HepG2 (cell line): ENCODE measurements around the gene SMYD4. TPM values are rescaled to one million over a fixed set of nuclear protein-coding genes. Genes with fewer than 3 reads are reported as not detected.

Experiments
- ATAC-seq: fragments of 200-7000 bp; cut with Tn5 transposase; 3 replicates; pipeline ENCODE4 v1.9.1; 2020; ENCODE audit warnings: mild to moderate bottlenecking, moderate library complexity
- BruUV-seq: library from RNA; stranded (reverse); fragments of 400-500 nt; replicated peaks from 2 replicates; lab custom pipeline; 2021; lab: Mats Ljungman, UMichigan
- CTCF ChIA-PET: fragments of 300-600 bp; formaldehyde crosslinking; extraction: SDS; loops from one replicate; lab custom pipeline; 2021; ENCODE audit warnings: low total read pairs, inconsistent platforms, low intra/inter-chr PET ratio; lab: Yijun Ruan, JAX
- POLR2A ChIA-PET: fragments of 350-600 bp; sonication (Branson Sonifier 250); formaldehyde crosslinking; loops from one replicate; lab custom pipeline; 2020; ENCODE audit warnings: antibody characterized with exemption, inconsistent platforms; lab: Yijun Ruan, JAX
- DNase-seq: peaks from one replicate; pipeline ENCODE4 v3.0.0-alpha.2; 2015; ENCODE audit warnings: low spot score
- FAIRE-seq: peaks from 3 replicates; lab custom pipeline; 2011; peaks lifted over from hg19 to GRCh38; lab: Jason Lieb, UNC
- H2AFZ ChIP-seq: one replicate; pipeline ENCODE4 v1.6.1; 2011; ENCODE audit warnings: low read length, inconsistent platforms
- H3K27ac ChIP-seq: fragments of 300-600 bp; 3 replicates; pipeline ENCODE4 v1.8.0; 2011; ENCODE audit warnings: mixed run types, mild to moderate bottlenecking, mixed read lengths, low read length, inconsistent platforms; ENCODE audit not compliant: insufficient read depth; ENCODE audit errors: extremely low read length
- H3K27me3 ChIP-seq, 2 experiments: fragments of 200-600 bp in 1 of 2; 2 replicates in 1 of 2; 3 replicates in 1 of 2; pipeline versions ENCODE4 v1.6.0 to v1.8.0; 2011; ENCODE audit warnings: low read length in 2 of 2, mild to moderate bottlenecking in 2 of 2, moderate library complexity in 2 of 2, inconsistent platforms in 1 of 2; ENCODE audit not compliant: insufficient read depth in 2 of 2, control insufficient read depth in 1 of 2
- H3K36me3 ChIP-seq, 2 experiments: fragments of 200-600 bp in 1 of 2; replicated peaks in 1 of 2; 2 replicates in 1 of 2; 3 replicates in 1 of 2; pipeline versions ENCODE4 v1.5.1 to v1.8.0; 2011; ENCODE audit warnings: low read length in 2 of 2, inconsistent platforms in 1 of 2; ENCODE audit not compliant: insufficient read depth in 2 of 2, control insufficient read depth in 1 of 2
- H3K4me1 ChIP-seq: 2 replicates; pipeline ENCODE4 v1.5.1; 2012; ENCODE audit warnings: low read length, inconsistent platforms; ENCODE audit not compliant: insufficient read depth
- H3K4me2 ChIP-seq: 2 replicates; pipeline ENCODE4 v1.6.0; 2011; ENCODE audit warnings: low read depth, low read length, inconsistent platforms
- H3K4me3 ChIP-seq, 3 experiments: fragments of 200-600 bp in 1 of 3; sonication (generic), shearing (Covaris generic) in 1 of 3; replicated peaks in 1 of 3; 2 replicates each; pipeline ENCODE4 v1.5.1; 2011 to 2016; ENCODE audit warnings: low read length in 3 of 3, inconsistent platforms in 2 of 3, low read depth in 2 of 3, mild to moderate bottlenecking in 2 of 3, control low read depth in 1 of 3, mixed read lengths in 1 of 3; ENCODE audit not compliant: insufficient read depth in 1 of 3
- H3K79me2 ChIP-seq: one replicate; pipeline ENCODE4 v1.6.1; 2011; ENCODE audit warnings: low read length, inconsistent platforms; ENCODE audit not compliant: insufficient read depth
- H3K9ac ChIP-seq: 2 replicates; pipeline ENCODE4 v1.6.0; 2011; ENCODE audit warnings: mild to moderate bottlenecking, low read depth, low read length, inconsistent platforms; ENCODE audit not compliant: insufficient read depth
- H3K9me3 ChIP-seq: 2 replicates; pipeline ENCODE4 v1.5.1; 2012; ENCODE audit warnings: mild to moderate bottlenecking, low read length
- H4K20me1 ChIP-seq: 2 replicates; pipeline ENCODE4 v1.6.0; 2011; ENCODE audit warnings: inconsistent platforms, mild to moderate bottlenecking, low read length, moderate library complexity; ENCODE audit not compliant: insufficient read depth
- ATRX ChIP-seq: sonication (generic); formaldehyde crosslinking; IDR thresholded peaks from 2 replicates; pipeline ENCODE4 v1.4.0; 2020; ENCODE audit warnings: missing genetic modification reagents, borderline replicate concordance
- HDAC2 ChIP-seq: sonication (generic); formaldehyde crosslinking; IDR thresholded peaks from 2 replicates; pipeline ENCODE4 v1.4.0; 2020; ENCODE audit warnings: missing genetic modification reagents
- KDM5B ChIP-seq: sonication (generic); formaldehyde crosslinking; IDR thresholded peaks from 2 replicates; pipeline ENCODE4 v1.4.0; 2020; ENCODE audit warnings: missing genetic modification reagents, mild to moderate bottlenecking, borderline replicate concordance
- MTA3 ChIP-seq: sonication (generic); formaldehyde crosslinking; IDR thresholded peaks from 2 replicates; pipeline ENCODE4 v1.4.0; 2020; ENCODE audit warnings: missing genetic modification reagents
- MYC ChIP-seq: sonication (generic); formaldehyde crosslinking; IDR thresholded peaks from 2 replicates; pipeline ENCODE4 v1.9.0; 2021; ENCODE audit warnings: missing genetic modification reagents, borderline replicate concordance
- NR2F6 ChIP-seq, 2 experiments: IDR thresholded peaks; 2 replicates each; pipeline ENCODE4 v1.6.1; 2016; ENCODE audit warnings: antibody characterized with exemption in 1 of 2, mild to moderate bottlenecking in 1 of 2
- PAXIP1 ChIP-seq: sonication (generic); formaldehyde crosslinking; conservative IDR thresholded peaks from 2 replicates; pipeline ENCODE4 v1.4.0; 2020; ENCODE audit warnings: mild to moderate bottlenecking, missing genetic modification reagents, moderate library complexity
- PRMT3 ChIP-seq: sonication (generic); formaldehyde crosslinking; IDR thresholded peaks from 2 replicates; pipeline ENCODE4 v1.8.1; 2022; ENCODE audit warnings: low read depth, mild to moderate bottlenecking, moderate library complexity, missing genetic modification reagents, borderline replicate concordance
- SALL1 ChIP-seq: sonication (generic); formaldehyde crosslinking; IDR thresholded peaks from 2 replicates; pipeline ENCODE4 v1.8.0; 2022; ENCODE audit warnings: mild to moderate bottlenecking, missing genetic modification reagents
- SPEN ChIP-seq: sonication (generic); formaldehyde crosslinking; IDR thresholded peaks from 2 replicates; pipeline ENCODE4 v1.5.1; 2020; ENCODE audit warnings: low read depth, mild to moderate bottlenecking, missing genetic modification reagents
- TEAD3 ChIP-seq: optimal IDR thresholded peaks from 2 replicates; pipeline ENCODE3; 2016; ENCODE audit warnings: borderline replicate concordance
- ZFX ChIP-seq: sonication (generic); formaldehyde crosslinking; IDR thresholded peaks from 2 replicates; pipeline ENCODE4 v1.4.0; 2020; ENCODE audit warnings: mild to moderate bottlenecking, low read depth, missing genetic modification reagents, moderate library complexity
- ZNF225 ChIP-seq: sonication (generic); formaldehyde crosslinking; IDR thresholded peaks from 2 replicates; pipeline ENCODE4 v1.4.0; 2020; ENCODE audit warnings: mild to moderate bottlenecking, missing genetic modification reagents
- ZNF781 ChIP-seq: sonication (generic); formaldehyde crosslinking; IDR thresholded peaks from 2 replicates; pipeline ENCODE4 v1.5.1; 2020; ENCODE audit warnings: borderline replicate concordance, mild to moderate bottlenecking, missing genetic modification reagents; ENCODE audit errors: not compliant biosample characterization
- ZNF850 ChIP-seq: sonication (generic); formaldehyde crosslinking; conservative IDR thresholded peaks from 2 replicates; pipeline ENCODE4 v1.9.0; 2021; ENCODE audit warnings: mild to moderate bottlenecking, missing genetic modification reagents
- ZSCAN29 ChIP-seq: sonication (generic); formaldehyde crosslinking; conservative IDR thresholded peaks from 2 replicates; pipeline ENCODE4 v1.4.0; 2020; ENCODE audit warnings: mild to moderate bottlenecking, missing genetic modification reagents
- WGBS: methylation state at CpG from one replicate; pipeline ENCODE4 v1.1.6; 2017; ENCODE audit warnings: low lambda C conversion rate; 5-methylcytosine and 5-hydroxymethylcytosine counted together
- in situ Hi-C: cut with HindIII; loops from 2 replicates; pipeline ENCODE4 v1.10.0; 2017; ENCODE audit warnings: low pct_unique_long_range_greater_than_20kb; ENCODE audit not compliant: extremely low pct_ligation_motif_present
- intact Hi-C: fragments of 100-400 bp; cut with micrococcal nuclease; formaldehyde crosslinking; loops from one replicate; pipeline ENCODE4 v1.10.0; 2022; ENCODE audit not compliant: unreplicated experiment
- polyA plus RNA-seq, 8 experiments: library from polyadenylated mRNA; depleted of rRNA in 3 of 8; stranded (reverse) in 7 of 8; unstranded in 1 of 8; fragments of >200 nt; fragmentation: Illumina TruSeq in 4 of 8; extraction: Trizol in 4 of 8; gene quantifications; 2 replicates each; pipeline versions ENCODE4 v1.2.1 to v1.2.3, GENCODE V29; 2011 to 2016; ENCODE audit warnings: low read depth in 4 of 8, missing spikeins in 1 of 8, mixed read lengths in 1 of 8; ENCODE audit not compliant: insufficient read depth in 1 of 8
- total RNA-seq, 5 experiments: library from RNA; depleted of rRNA; stranded (reverse); fragments of >200 nt; fragmentation: Illumina TruSeq; extraction: Trizol; gene quantifications; 2 replicates each; pipeline ENCODE4 v1.2.3, GENCODE V29; 2016; ENCODE audit warnings: low read depth in 1 of 5
- TF ChIP-seq, protein P1 (sequence below): IDR thresholded peaks from 2 replicates; pipeline ENCODE4 v1.6.1; 2012; ENCODE audit warnings: inconsistent platforms
- TF ChIP-seq, protein P2 (sequence below): sonication (generic); formaldehyde crosslinking; IDR thresholded peaks from 2 replicates; pipeline ENCODE4 v1.5.1; 2020; ENCODE audit warnings: missing genetic modification reagents, mild to moderate bottlenecking, borderline replicate concordance

The SMYD4 gene
- total and polyA plus RNA-seq, 2 of the 13 experiments (the other 11 are each of a cell fraction or from before 2014, with no cell fraction given), result 7.4 to 11.3 TPM

- TF ChIP-seq HDAC2 (CRISPR knock-in tag) (no peak), ZNF225 (CRISPR knock-in tag) (0 out of 2 replicates have a peak, but pooled peaks have one; percentile 56), ZFX (CRISPR knock-in tag) (peak; percentile 47), ZSCAN29 (no peak), ZNF781 (CRISPR knock-in tag) (no peak), MYC (CRISPR knock-in tag) (peak; percentile 79), KDM5B (CRISPR knock-in tag) (no peak), SALL1 (peak; percentile 29; the same call in 1 of the 2 replicates)
- TF ChIP-seq, protein P1, sequence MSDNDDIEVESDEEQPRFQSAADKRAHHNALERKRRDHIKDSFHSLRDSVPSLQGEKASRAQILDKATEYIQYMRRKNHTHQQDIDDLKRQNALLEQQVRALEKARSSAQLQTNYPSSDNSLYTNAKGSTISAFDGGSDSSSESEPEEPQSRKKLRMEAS, result peak; percentile 80
These were observed 65.4 kb downstream of the SMYD4 start (continued) for GRCh38 chr17:1764284-1764683.

DNA sequence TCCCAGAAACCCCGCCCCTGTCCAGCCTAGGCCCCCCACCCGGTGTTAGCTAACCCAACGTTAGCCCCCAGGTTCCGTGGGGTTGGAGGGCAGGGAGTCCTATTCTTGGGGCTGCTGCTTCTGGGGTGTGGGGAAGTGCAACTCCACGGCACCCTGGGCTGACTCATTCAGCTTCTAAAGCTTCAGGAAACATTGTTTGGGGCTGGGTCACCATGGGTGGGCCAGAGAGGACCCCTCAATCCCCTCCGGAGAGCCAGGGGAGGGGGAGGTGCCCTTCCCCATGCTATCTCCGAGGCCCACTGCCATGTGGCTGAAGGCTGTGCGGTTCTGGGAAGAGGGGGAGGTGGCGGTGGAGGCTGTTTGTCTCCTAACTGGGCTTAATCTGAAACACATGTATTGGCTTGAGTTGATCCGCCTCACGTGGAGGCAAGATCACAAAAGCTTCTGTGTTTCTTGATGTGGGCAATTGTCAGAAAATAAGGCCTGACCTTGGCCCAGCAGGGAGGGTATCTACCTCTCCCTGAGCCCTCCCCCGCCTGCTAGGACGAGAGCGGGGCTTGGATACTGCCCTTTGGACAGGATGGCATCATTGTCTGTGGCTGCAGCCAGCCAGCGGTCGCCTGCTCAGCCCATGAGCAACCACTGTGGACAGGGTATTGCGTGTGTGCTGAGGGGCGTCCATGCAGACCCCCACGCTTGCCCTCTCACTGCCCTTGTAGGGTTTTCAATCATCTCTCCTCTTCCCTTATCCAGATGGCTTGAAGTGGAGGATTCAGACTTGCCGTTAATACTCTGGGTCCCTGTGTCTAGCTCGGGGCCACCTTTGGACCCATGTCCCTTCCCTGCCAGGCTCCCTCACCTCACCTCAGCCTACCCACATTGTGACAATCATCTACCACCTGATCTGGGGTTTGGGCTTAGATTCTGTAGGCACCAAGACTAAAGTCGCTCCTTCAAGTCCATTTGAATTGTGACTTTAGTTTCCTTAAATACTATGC is 66.5 kb downstream of the SMYD4 start:
- Histone ChIP-seq H3K79me2 (peaks cover 32% of the 10 kb centered on the region), H3K36me3 (peaks cover 6 to 7% of the 10 kb centered on the region in 2 experiments; a peak in 4 of 5 replicates), H3K9ac (peak overlapping the region; percentile 93), H3K9me3 (no peaks in the 10 kb centered on the region), H3K27ac (peak overlapping the region; percentile 99), H3K4me3 (peak overlapping the region; percentile 86 to 94 (median 88)), H3K27me3 (no peaks in the 10 kb centered on the region), H4K20me1 (no peaks in the 10 kb centered on the region), H3K4me2 (peak overlapping the region; percentile 79), H3K4me1 (peaks cover 53% of the 10 kb centered on the region), H2AFZ (no peak overlapping the region)
- DNase-seq (peak; percentile 99), FAIRE-seq (peak; percentile 76), ATAC-seq (peak; percentile 87)
- intact Hi-C loops (loop anchor here (1.0 to 2.0 kb wide), 2 partner anchors 21 to 46 kb away; partner anchors contain the start of gene SERPINF2), in situ Hi-C loops (no loop called here)
- CTCF ChIA-PET, result no interaction called here
- POLR2A ChIA-PET, result interaction anchor here (0.6 to 13.7 kb wide), 22 partner anchors 9 to 565 kb away, joined by 3 to 480 read pairs (median 25); partner anchors contain the start of genes PRPF8, RILP, RPA1 and SERPINF2
- WGBS, result 1% methylated on average over 12 of the region's 22 CpGs
- BruUV-seq, result TSS peak; percentile 90
- TF ChIP-seq PAXIP1 (CRISPR knock-in tag), result peak; percentile 89
- no peak for TF ChIP-seq ATRX (CRISPR knock-in tag)
- peak; percentile 86 for TF ChIP-seq NR2F6 (IDR thresholded peaks at IDR 0.05)
- TF ChIP-seq NR2F6 (CRISPR knock-in tag; IDR thresholded peaks at IDR 0.05), result peak; percentile 90
- no peak for TF ChIP-seq ZNF850 (CRISPR knock-in tag)
- TF ChIP-seq MTA3, result no peak
- TF ChIP-seq, protein P2, sequence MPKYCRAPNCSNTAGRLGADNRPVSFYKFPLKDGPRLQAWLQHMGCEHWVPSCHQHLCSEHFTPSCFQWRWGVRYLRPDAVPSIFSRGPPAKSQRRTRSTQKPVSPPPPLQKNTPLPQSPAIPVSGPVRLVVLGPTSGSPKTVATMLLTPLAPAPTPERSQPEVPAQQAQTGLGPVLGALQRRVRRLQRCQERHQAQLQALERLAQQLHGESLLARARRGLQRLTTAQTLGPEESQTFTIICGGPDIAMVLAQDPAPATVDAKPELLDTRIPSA (CRISPR knock-in tag), result no peak
- TF ChIP-seq PRMT3 (CRISPR knock-in tag), result no peak
- TF ChIP-seq SPEN (CRISPR knock-in tag), result peak; percentile 59
- peak; percentile 86 for TF ChIP-seq TEAD3 (CRISPR knock-in tag)
